IMR-90 (cell line): ENCODE results near the gene CFAP90. TPM values are rescaled to one million over a fixed set of nuclear protein-coding genes. Genes with fewer than 3 reads are reported as not detected.

ENCODE experiments used
- ATAC-seq: fragments of 200-7000 bp; cut with Tn5 transposase; 2 replicates; pipeline ENCODE4 v1.9.1; 2020; ENCODE audit warnings: low read depth, mild to moderate bottlenecking, moderate library complexity
- BruUV-seq: library from RNA; stranded (reverse); fragments of 400-500 nt; replicated peaks from 2 replicates; lab custom pipeline; 2021; lab: Mats Ljungman, UMichigan
- CTCF ChIA-PET: fragments of 300-600 bp; formaldehyde crosslinking; extraction: SDS; loops from one replicate; lab custom pipeline; 2021; ENCODE audit warnings: antibody characterized with exemption; lab: Yijun Ruan, JAX
- POLR2A ChIA-PET: fragments of 300-600 bp; sonication (Branson Sonifier 250); formaldehyde crosslinking; loops from one replicate; lab custom pipeline; 2022; ENCODE audit warnings: antibody characterized with exemption; ENCODE audit not compliant: unreplicated experiment; lab: Charles Lee
- DNase-seq: peaks from one replicate; pipeline ENCODE4 v3.0.0; 2013
- H2AFZ ChIP-seq: replicated peaks from 2 replicates; pipeline ENCODE3; 2013; ENCODE audit warnings: low read length, mild to moderate bottlenecking; ENCODE audit not compliant: poor library complexity
- H2AK5ac ChIP-seq: 2 replicates; pipeline ENCODE4 v1.6.1; 2013; ENCODE audit warnings: low read depth, low read length, inconsistent platforms
- H2AK9ac ChIP-seq: replicated peaks from 2 replicates; pipeline ENCODE3; 2013; ENCODE audit warnings: mild to moderate bottlenecking, low read depth, low read length, moderate library complexity; ENCODE audit not compliant: poor library complexity
- H2BK120ac ChIP-seq: 2 replicates; pipeline ENCODE4 v1.6.1; 2013; ENCODE audit warnings: low read depth, low read length, inconsistent platforms
- H2BK15ac ChIP-seq: 3 replicates; pipeline ENCODE4 v1.6.1; 2013; ENCODE audit warnings: low read depth, low read length, inconsistent platforms
- H2BK20ac ChIP-seq: 2 replicates; pipeline ENCODE4 v1.6.1; 2013; ENCODE audit warnings: low read depth, mild to moderate bottlenecking, inconsistent platforms, low read length, moderate library complexity
- H2BK5ac ChIP-seq: 2 replicates; pipeline ENCODE4 v1.6.1; 2013; ENCODE audit warnings: mild to moderate bottlenecking, low read depth, low read length, inconsistent platforms; ENCODE audit not compliant: poor library complexity, severe bottlenecking
- H3K14ac ChIP-seq: replicated peaks from 2 replicates; pipeline ENCODE4 v1.6.1; 2013; ENCODE audit warnings: low read depth, low read length, inconsistent platforms
- H3K18ac ChIP-seq: 2 replicates; pipeline ENCODE4 v1.6.1; 2013; ENCODE audit warnings: low read depth, low read length, control low read depth
- H3K23ac ChIP-seq: 2 replicates; pipeline ENCODE4 v1.6.1; 2013; ENCODE audit warnings: low read depth, low read length, inconsistent platforms
- H3K27ac ChIP-seq: 2 replicates; pipeline ENCODE4 v1.5.1; 2013; ENCODE audit warnings: mild to moderate bottlenecking, control low read depth, low read length; ENCODE audit not compliant: insufficient read depth
- H3K27me3 ChIP-seq: 2 replicates; pipeline ENCODE4 v1.6.1; 2013; ENCODE audit warnings: low read length; ENCODE audit not compliant: control insufficient read depth, insufficient read depth
- H3K36me3 ChIP-seq: 2 replicates; pipeline ENCODE4 v1.6.1; 2013; ENCODE audit warnings: low read length, mixed read lengths; ENCODE audit not compliant: control insufficient read depth, insufficient read depth
- H3K4ac ChIP-seq: 2 replicates; pipeline ENCODE4 v1.6.1; 2013; ENCODE audit warnings: low read depth, low read length, inconsistent platforms
- H3K4me1 ChIP-seq: 2 replicates; pipeline ENCODE4 v1.6.1; 2013; ENCODE audit warnings: low read length, mixed read lengths; ENCODE audit not compliant: control insufficient read depth, insufficient read depth
- H3K4me2 ChIP-seq: 2 replicates; pipeline ENCODE4 v1.6.1; 2013; ENCODE audit warnings: low read depth, mild to moderate bottlenecking, control low read depth, low read length, moderate library complexity
- H3K4me3 ChIP-seq: 2 replicates; pipeline ENCODE4 v1.5.1; 2013; ENCODE audit warnings: low read depth, mild to moderate bottlenecking, control low read depth, low read length, moderate library complexity; ENCODE audit not compliant: insufficient read depth
- H3K56ac ChIP-seq: 2 replicates; pipeline ENCODE4 v1.6.1; 2013; ENCODE audit warnings: low read length, inconsistent platforms; ENCODE audit not compliant: insufficient read depth; ENCODE audit errors: extremely low read depth
- H3K79me1 ChIP-seq, 2 experiments: 2 replicates each; pipeline ENCODE4 v1.6.1; 2013; ENCODE audit warnings: low read length in 2 of 2, inconsistent platforms in 1 of 2, low read depth in 1 of 2
- H3K9ac ChIP-seq: 2 replicates; pipeline ENCODE4 v1.6.1; 2013; ENCODE audit warnings: low read depth, low read length, control low read depth
- H3K9me1 ChIP-seq: 2 replicates; pipeline ENCODE4 v1.6.1; 2013; ENCODE audit warnings: low read length, inconsistent platforms; ENCODE audit not compliant: insufficient read depth
- H3K9me3 ChIP-seq: 2 replicates; pipeline ENCODE4 v1.6.1; 2013; ENCODE audit warnings: low read length; ENCODE audit not compliant: control insufficient read depth, insufficient read depth
- H4K20me1 ChIP-seq: 2 replicates; pipeline ENCODE4 v1.6.1; 2013; ENCODE audit warnings: low read length, inconsistent platforms; ENCODE audit not compliant: insufficient read depth
- H4K5ac ChIP-seq: 2 replicates; pipeline ENCODE4 v1.6.1; 2013; ENCODE audit warnings: mild to moderate bottlenecking, low read depth, low read length, control low read depth
- H4K8ac ChIP-seq, 2 experiments: 2 replicates each; pipeline ENCODE4 v1.6.1; 2013; ENCODE audit warnings: low read depth in 2 of 2, low read length in 2 of 2, control low read depth in 1 of 2, inconsistent platforms in 1 of 2
- H4K91ac ChIP-seq: 2 replicates; pipeline ENCODE4 v1.6.1; 2013; ENCODE audit warnings: low read depth, low read length, inconsistent platforms; ENCODE audit not compliant: insufficient read depth
- BHLHE40 ChIP-seq: fragments of 150-350 bp; IDR thresholded peaks from 2 replicates; pipeline ENCODE4 v1.6.1; 2016; ENCODE audit warnings: mild to moderate bottlenecking, low read depth, low read length
- CTCF ChIP-seq: conservative IDR thresholded peaks from 2 replicates; pipeline ENCODE4 v1.5.1; 2012; ENCODE audit warnings: mild to moderate bottlenecking, low read depth, low read length, improper control_type of control experiment
- FOS ChIP-seq: fragments of 150-350 bp; IDR thresholded peaks from 2 replicates; pipeline ENCODE4 v1.6.1; 2016; ENCODE audit warnings: low read depth, low read length
- RAD21 ChIP-seq: IDR thresholded peaks from 2 replicates; pipeline ENCODE4 v1.6.1; 2012; ENCODE audit warnings: low read length, improper control_type of control experiment
- RFX5 ChIP-seq: IDR thresholded peaks from 2 replicates; pipeline ENCODE4 v1.8.0; 2012; ENCODE audit warnings: low read depth, mild to moderate bottlenecking, low read length, moderate library complexity
- USF2 ChIP-seq: fragments of 150-350 bp; IDR thresholded peaks from 2 replicates; pipeline ENCODE4 v1.6.1; 2017; ENCODE audit warnings: mild to moderate bottlenecking, antibody characterized with exemption, low read length, low read depth
- WGBS, 2 experiments: methylation state at CpG; one replicate each; pipeline versions ENCODE4 v1.1.5 to v1.1.7; 2013; ENCODE audit warnings: missing lambda C conversion rate in 2 of 2; ENCODE audit not compliant: insufficient read length in 1 of 2; ENCODE audit errors: extremely low coverage in 2 of 2; 5-methylcytosine and 5-hydroxymethylcytosine counted together
- dilution Hi-C: fragments of 300-500 bp; cut with HindIII; formaldehyde crosslinking; loops from one replicate; pipeline ENCODE4 v1.14.3; 2018; ENCODE audit warnings: low sequenced_read_pairs; ENCODE audit not compliant: unreplicated experiment
- in situ Hi-C: fragments of 300-500 bp; cut with MboI; formaldehyde crosslinking; loops from 3 replicates; pipeline ENCODE4 v1.14.3; 2019; ENCODE audit warnings: low sequenced_read_pairs, inconsistent platforms, mixed read lengths
- intact Hi-C: fragments of 100-400 bp; cut with micrococcal nuclease; formaldehyde crosslinking; loops from 2 replicates; pipeline ENCODE4 v1.10.0; 2022
- polyA plus RNA-seq, 3 experiments: library from polyadenylated mRNA; depleted of rRNA; stranded (reverse); fragments of >200 nt; gene quantifications; 2 replicates each; pipeline ENCODE4 v1.2.3, GENCODE V29; 2012; ENCODE audit warnings: low replicate concordance in 1 of 3
- total RNA-seq: library from RNA; depleted of rRNA; stranded (reverse); fragments of >200 nt; gene quantifications from 2 replicates; pipeline ENCODE4 v1.2.3, GENCODE V29; 2012

Gene CFAP90
- total and polyA plus RNA-seq, 2 of the 4 experiments (the other 2 are of a cell fraction), result 0.09 TPM; not detected in 1

DNA sequence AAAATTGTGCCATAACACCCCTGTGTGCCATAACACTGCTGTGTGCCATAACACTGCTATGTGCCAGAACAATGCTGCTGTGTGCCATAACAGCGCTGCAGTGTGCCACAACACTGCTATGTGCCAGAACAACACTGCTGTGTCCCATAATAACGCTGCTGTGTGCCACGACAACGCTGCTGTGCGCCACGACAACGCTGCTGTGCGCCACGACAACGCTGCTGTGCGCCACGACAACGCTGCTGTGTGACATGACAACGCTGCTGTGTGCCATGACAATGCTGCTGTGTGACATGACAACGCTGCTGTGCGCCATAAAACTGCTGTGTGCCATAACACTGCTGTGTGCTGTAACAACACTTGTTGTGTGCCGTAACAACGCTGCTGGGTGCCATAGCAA lies 25.9 kb downstream of the CFAP90 start:
- intact Hi-C loops (no loop called here), in situ Hi-C loops (no loop called here), dilution Hi-C loops (no loop called here)
- Histone ChIP-seq H3K4ac (no peak overlapping the region), H4K91ac (no peak overlapping the region), H3K27me3 (peaks cover 4% of the 10 kb centered on the region), H3K9me3 (no peaks in the 10 kb centered on the region), H4K5ac (no peak overlapping the region), H3K9me1 (no peaks in the 10 kb centered on the region), H3K9ac (no peak overlapping the region), H2AK9ac (no peak overlapping the region), H2BK20ac (no peak overlapping the region), H3K27ac (no peak overlapping the region), H2BK5ac (no peak overlapping the region), H3K14ac (no peak overlapping the region), H3K36me3 (no peaks in the 10 kb centered on the region), H4K20me1 (no peaks in the 10 kb centered on the region), H3K79me1 (no peaks in the 10 kb centered on the region), H4K8ac (no peak overlapping the region), H3K56ac (no peak overlapping the region), H3K18ac (no peak overlapping the region), H3K4me2 (no peak overlapping the region), H2AK5ac (no peak overlapping the region), H3K4me1 (no peaks in the 10 kb centered on the region), H3K23ac (no peak overlapping the region), H2AFZ (no peak overlapping the region), H2BK120ac (no peak overlapping the region), H3K4me3 (no peak overlapping the region), H2BK15ac (no peak overlapping the region)
- ATAC-seq (no peak), DNase-seq (no peak)
- TF ChIP-seq USF2 (no peak), RAD21 (no peak), CTCF (no peak), FOS (no peak), BHLHE40 (no peak), RFX5 (no peak)
- no TSS peak for BruUV-seq
- WGBS, 2 experiments, result 77% methylated on average over 18 of the region's 18 CpGs; no CpG with 5 or more reads in 1 of the 2 experiments
- CTCF ChIA-PET, result no interaction called here
- POLR2A ChIA-PET, result no interaction called here
